Mesothelial cell of epicardium (in vitro differentiated cells): ENCODE data around the gene PLCB4. TPM values are rescaled to one million over a fixed set of nuclear protein-coding genes. Genes with fewer than 3 reads are reported as not detected.
A peak's percentile ranks its signal among the peaks of the same experiment; 100 is the strongest.

ENCODE experiments used
- DNase-seq, 2 experiments: peaks; one replicate each; pipeline ENCODE4 v3.0.0; 2021; ENCODE audit warnings: low spot score in 2 of 2; ENCODE audit not compliant: unreplicated experiment in 2 of 2
- H3K27ac Mint-ChIP-seq: 2 replicates; pipeline ENCODE4 v1.8.0; 2021; ENCODE audit warnings: mixed read lengths
- H3K27me3 Mint-ChIP-seq: 2 replicates; pipeline ENCODE4 v1.8.0; 2021; ENCODE audit warnings: low read depth, mixed read lengths
- H3K36me3 Mint-ChIP-seq: 2 replicates; pipeline ENCODE4 v1.8.0; 2021; ENCODE audit warnings: mixed read lengths
- H3K4me1 Mint-ChIP-seq: 2 replicates; pipeline ENCODE4 v1.8.0; 2021; ENCODE audit warnings: mixed read lengths
- H3K4me3 Mint-ChIP-seq: 2 replicates; pipeline ENCODE4 v1.8.0; 2021; ENCODE audit warnings: mild to moderate bottlenecking, moderate library complexity, mixed read lengths
- H3K9me3 Mint-ChIP-seq: 2 replicates; pipeline ENCODE4 v1.8.0; 2021; ENCODE audit warnings: mixed read lengths
- CTCF ChIP-seq: fragments of 200-600 bp; sonication (generic); IDR thresholded peaks from one replicate; pipeline ENCODE4 v1.5.0; 2021; ENCODE audit warnings: antibody characterized with exemption; ENCODE audit not compliant: unreplicated experiment
- total RNA-seq: library from RNA; stranded (reverse); gene quantifications from 3 replicates; pipeline ENCODE4 v1.2.1, GENCODE V29; 2021

The PLCB4 gene
- total RNA-seq, 1 donor from 2014 or later = 14.0 TPM

DNA sequence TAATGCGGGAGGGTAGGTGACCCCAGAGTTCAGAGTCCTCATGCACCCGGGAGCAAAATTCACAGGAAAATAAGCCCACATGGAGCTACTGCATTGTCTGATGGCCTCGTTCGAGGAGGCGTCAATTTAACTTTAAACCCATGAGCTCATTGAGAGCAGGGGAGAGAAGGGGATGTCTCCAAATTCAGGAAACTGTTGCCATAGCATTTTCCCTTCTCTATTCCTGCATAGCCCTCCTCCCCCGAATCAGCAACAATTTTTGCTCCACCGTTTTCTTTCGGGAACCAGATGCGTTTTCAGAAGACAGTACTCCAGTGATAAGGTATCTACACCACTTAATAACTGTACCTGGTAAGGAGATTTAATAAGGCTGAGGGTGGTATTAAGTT is 445.2 kb downstream of the PLCB4 start:
- H3K27me3 Mint-ChIP-seq = peaks cover 99% of the 10 kb centered on the region
- no peaks in the 10 kb centered on the region for H3K9me3 Mint-ChIP-seq
- H3K4me3 Mint-ChIP-seq = no peak overlapping the region
- peaks cover 24% of the 10 kb centered on the region for H3K4me1 Mint-ChIP-seq
- no peak for DNase-seq
- H3K27ac Mint-ChIP-seq = no peak overlapping the region
- TF ChIP-seq CTCF = no peak
- no peaks in the 10 kb centered on the region for H3K36me3 Mint-ChIP-seq

DNA sequence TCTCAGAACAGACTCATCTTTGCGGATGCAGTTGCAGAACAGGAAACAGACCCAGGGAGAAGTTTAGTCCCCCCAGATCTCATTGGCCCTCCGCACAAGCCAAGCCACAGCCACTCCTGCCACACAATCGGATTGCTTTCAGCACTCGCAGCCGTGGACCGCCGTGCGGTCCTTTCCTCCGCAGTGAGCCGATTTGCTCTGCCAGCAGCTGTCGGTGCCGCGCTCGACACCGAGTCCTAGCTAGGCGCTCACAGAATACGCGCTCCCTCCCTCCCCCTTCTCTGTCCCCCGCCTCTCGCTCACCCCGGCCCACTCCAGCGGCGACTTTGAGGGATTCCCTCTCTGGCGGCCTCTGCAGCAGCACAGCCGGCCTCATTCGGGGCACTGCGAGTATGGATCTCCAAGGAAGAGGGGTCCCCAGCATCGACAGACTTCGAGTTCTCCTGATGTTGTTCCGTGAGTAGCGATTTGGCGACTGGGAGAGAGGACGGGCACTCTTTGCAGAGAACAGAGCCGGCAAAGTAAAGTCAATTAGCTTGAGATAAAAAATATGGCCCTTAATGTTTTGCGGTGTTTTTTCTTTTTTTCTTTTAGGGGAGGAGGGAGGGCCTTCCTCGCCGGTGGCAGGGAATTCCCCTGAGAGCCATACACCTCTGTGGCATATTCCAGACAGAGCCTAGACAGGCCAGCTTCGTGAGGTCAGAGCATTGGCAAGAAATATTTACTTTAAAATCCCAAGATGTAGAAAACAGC is 445.8 kb downstream of the PLCB4 start, which contains the start of gene LAMP5:
LAMP5 (plus strand) TSS at position 130 of the 753 bp plus-strand sequence; CDS start at position 393, 263 bp downstream.
- Mint-ChIP-seq H3K27ac (no peak within 1 kb of the TSS), H3K36me3 (no peaks in the 10 kb centered on the region), H3K9me3 (no peaks in the 10 kb centered on the region), H3K4me1 (peaks cover 24% of the 10 kb centered on the region), H3K4me3 (peak within 1 kb of the TSS; percentile 60), H3K27me3 (peaks cover 99% of the 10 kb centered on the region)
- peak; percentile 48 to 57 for DNase-seq
- TF ChIP-seq CTCF = no peak

DNA sequence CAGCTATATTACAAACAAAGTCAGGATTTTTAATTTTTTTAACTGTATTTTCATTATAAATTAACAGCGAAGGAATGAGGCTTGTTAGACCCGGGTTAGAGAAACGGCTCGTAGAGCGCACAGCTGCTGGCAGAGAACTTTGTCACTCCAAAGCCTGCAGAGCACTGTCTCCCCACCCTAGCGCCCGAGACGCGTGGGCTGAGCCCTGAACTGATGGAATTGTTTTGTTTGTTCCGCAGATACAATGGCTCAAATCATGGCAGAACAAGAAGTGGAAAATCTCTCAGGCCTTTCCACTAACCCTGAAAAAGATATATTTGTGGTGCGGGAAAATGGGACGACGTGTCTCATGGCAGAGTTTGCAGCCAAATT is 446.3 kb downstream of the PLCB4 start:
- Mint-ChIP-seq H3K4me1 (peaks cover 24% of the 10 kb centered on the region), H3K4me3 (peak overlapping the region; percentile 60), H3K36me3 (no peaks in the 10 kb centered on the region), H3K27me3 (peaks cover 99% of the 10 kb centered on the region), H3K27ac (no peak overlapping the region), H3K9me3 (no peaks in the 10 kb centered on the region)
- DNase-seq = no peak
- TF ChIP-seq CTCF = no peak

DNA sequence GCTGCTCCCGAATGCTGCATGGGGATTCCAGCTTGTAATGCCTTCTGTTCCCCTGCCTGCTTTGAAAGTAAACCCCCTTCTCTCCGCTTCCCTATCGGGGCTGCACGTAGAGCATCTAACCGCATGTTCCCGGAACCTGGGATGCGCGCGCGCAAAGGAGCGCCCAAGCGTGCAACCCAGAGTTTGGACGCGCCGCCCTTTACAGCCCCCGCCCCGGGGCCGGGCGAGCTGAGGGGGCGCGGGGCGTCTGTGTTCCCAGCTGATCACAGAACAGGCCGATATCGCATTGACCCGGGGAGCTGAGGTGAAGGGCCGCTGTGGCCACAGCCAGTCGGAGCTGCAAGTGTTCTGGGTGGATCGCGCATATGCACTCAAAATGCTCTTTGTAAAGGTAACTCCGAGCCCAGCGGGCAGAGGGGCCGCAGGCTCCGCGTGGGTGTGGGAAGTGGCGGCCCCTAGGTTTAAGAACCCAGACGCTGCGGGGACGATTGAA is 446.9 kb downstream of the PLCB4 start:
- DNase-seq = no peak
- H3K4me1 Mint-ChIP-seq = peaks cover 24% of the 10 kb centered on the region
- TF ChIP-seq CTCF = no peak

DNA sequence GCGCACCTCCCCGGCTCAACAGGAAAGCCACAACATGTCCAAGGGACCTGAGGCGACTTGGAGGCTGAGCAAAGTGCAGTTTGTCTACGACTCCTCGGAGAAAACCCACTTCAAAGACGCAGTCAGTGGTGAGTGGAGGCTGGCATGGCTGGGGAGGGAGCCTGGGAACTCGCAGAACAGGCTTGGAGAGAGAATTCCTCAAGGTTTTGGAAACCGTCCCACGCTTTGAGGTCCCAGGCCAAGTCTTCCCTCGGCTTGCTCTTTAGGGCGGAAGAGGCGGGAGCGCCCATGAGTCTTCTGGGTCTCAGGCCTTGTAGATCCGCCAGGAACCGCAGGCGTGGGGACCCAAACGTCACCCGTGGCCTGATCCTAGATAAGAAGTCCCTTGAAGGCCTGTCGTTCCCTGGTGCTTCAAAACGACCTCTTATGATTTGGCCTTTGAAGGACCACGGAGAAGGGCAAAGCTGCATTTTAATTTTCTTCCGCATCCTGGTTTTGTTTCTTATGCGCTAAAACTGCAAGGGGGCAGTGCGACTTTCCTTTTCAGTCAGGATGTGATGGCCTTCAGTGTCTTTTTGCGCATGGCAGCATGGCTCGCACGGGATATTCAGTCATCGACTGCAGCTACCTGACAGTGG is 447.5 kb downstream of the PLCB4 start:
- DNase-seq = no peak
- H3K9me3 Mint-ChIP-seq = no peaks in the 10 kb centered on the region
- peak overlapping the region; percentile 60 for H3K4me3 Mint-ChIP-seq
- H3K27me3 Mint-ChIP-seq = peaks cover 100% of the 10 kb centered on the region
- no peak overlapping the region for H3K27ac Mint-ChIP-seq
- peaks cover 24% of the 10 kb centered on the region for H3K4me1 Mint-ChIP-seq
- no peak for TF ChIP-seq CTCF
- H3K36me3 Mint-ChIP-seq = no peaks in the 10 kb centered on the region

More for the DNA sequence above, 446.9 kb downstream of the PLCB4 start:
- Mint-ChIP-seq H3K4me3 (peak overlapping the region; percentile 60), H3K27me3 (peaks cover 99% of the 10 kb centered on the region), H3K27ac (no peak overlapping the region), H3K36me3 (no peaks in the 10 kb centered on the region), H3K9me3 (no peaks in the 10 kb centered on the region)
